Neural cell (in vitro differentiated cells): Measurements from ENCODE around the gene CERS3. TPM values are rescaled to one million over a fixed set of nuclear protein-coding genes. Genes with fewer than 3 reads are reported as not detected.

Experiments used
- H2AFZ ChIP-seq: fragments of 200-600, 300-800 bp; sonication (generic), shearing (Covaris generic); 2 replicates; pipeline ENCODE4 v1.6.0; 2014; ENCODE audit warnings: low read depth, mild to moderate bottlenecking, antibody characterized with exemption, low read length, moderate library complexity
- H3F3A ChIP-seq: fragments of 200-600 bp; shearing (Covaris generic); 2 replicates; pipeline ENCODE4 v1.6.1; 2016; ENCODE audit warnings: mild to moderate bottlenecking, moderate library complexity, mixed read lengths, antibody characterized with exemption, low read length; ENCODE audit not compliant: insufficient read depth, poor library complexity, severe bottlenecking
- H3K27ac ChIP-seq: fragments of 200-600, 300-800 bp; sonication (generic), shearing (Covaris generic); 2 replicates; pipeline ENCODE4 v1.5.1; 2014; ENCODE audit warnings: mild to moderate bottlenecking, low read length, moderate library complexity
- H3K27me3 ChIP-seq: fragments of 300-800, 200-600 bp; sonication (generic), shearing (Covaris generic); 2 replicates; pipeline ENCODE4 v1.6.0; 2014; ENCODE audit warnings: mild to moderate bottlenecking, low read depth, low read length, moderate library complexity; ENCODE audit not compliant: insufficient read depth
- H3K36me3 ChIP-seq: fragments of 300-800, 200-600 bp; sonication (generic), shearing (Covaris generic); 2 replicates; pipeline ENCODE4 v1.5.1; 2014; ENCODE audit warnings: mild to moderate bottlenecking, antibody characterized with exemption, low read length, moderate library complexity; ENCODE audit not compliant: insufficient read depth
- H3K4me2 ChIP-seq: fragments of 300-800, 200-600 bp; sonication (generic), shearing (Covaris generic); 2 replicates; pipeline ENCODE4 v1.6.0; 2014; ENCODE audit warnings: mild to moderate bottlenecking, low read length
- H3K4me3 ChIP-seq: fragments of 300-800, 200-600 bp; sonication (generic), shearing (Covaris generic); 2 replicates; pipeline ENCODE4 v1.5.1; 2014; ENCODE audit warnings: mild to moderate bottlenecking, low read length, moderate library complexity
- H3K79me2 ChIP-seq: fragments of 200-600 bp; shearing (Covaris generic); replicated peaks from 2 replicates; pipeline ENCODE4 v1.6.0; 2014; ENCODE audit warnings: mild to moderate bottlenecking, low read length, moderate library complexity; ENCODE audit not compliant: insufficient read depth
- H3K9ac ChIP-seq: fragments of 300-800, 200-600 bp; sonication (generic), shearing (Covaris generic); 2 replicates; pipeline ENCODE4 v1.6.1; 2016; ENCODE audit warnings: mild to moderate bottlenecking, low read length, mixed read lengths
- H3K9me2 ChIP-seq: fragments of 200-600 bp; shearing (Covaris generic); 2 replicates; pipeline ENCODE4 v1.6.1; 2016; ENCODE audit warnings: mild to moderate bottlenecking, low read length, mixed read lengths; ENCODE audit not compliant: insufficient read depth
- H3K9me3 ChIP-seq: fragments of 200-600, 300-800 bp; sonication (generic), shearing (Covaris generic); 2 replicates; pipeline ENCODE4 v1.6.1; 2016; ENCODE audit warnings: mild to moderate bottlenecking, mixed run types, low read length, moderate library complexity, mixed read lengths
- H4K20me1 ChIP-seq: fragments of 200-600 bp; shearing (Covaris generic); 2 replicates; pipeline ENCODE4 v1.6.1; 2016; ENCODE audit warnings: mild to moderate bottlenecking, mixed run types; ENCODE audit not compliant: insufficient read depth
- CTCF ChIP-seq: fragments of 450-650 bp; IDR thresholded peaks from 2 replicates; pipeline ENCODE4 v1.5.1; 2014; ENCODE audit warnings: antibody characterized with exemption, mild to moderate bottlenecking, moderate library complexity; ENCODE audit not compliant: poor library complexity, severe bottlenecking
- EP300 ChIP-seq: fragments of 450-650 bp; conservative IDR thresholded peaks from 2 replicates; pipeline ENCODE4 v1.6.1; 2014; ENCODE audit warnings: antibody characterized with exemption, mild to moderate bottlenecking, moderate library complexity; ENCODE audit not compliant: poor library complexity, severe bottlenecking
- EZH2 ChIP-seq: fragments of 200-600, 300-800 bp; shearing (Covaris generic), sonication (generic); IDR thresholded peaks from 2 replicates; pipeline ENCODE4 v1.6.1; 2014; ENCODE audit warnings: antibody characterized with exemption, low read length, borderline replicate concordance, mild to moderate bottlenecking; ENCODE audit not compliant: insufficient read depth, poor library complexity, severe bottlenecking
- MXI1 ChIP-seq: fragments of 450-650 bp; conservative IDR thresholded peaks from 2 replicates; pipeline ENCODE4 v1.6.1; 2014; ENCODE audit warnings: antibody characterized with exemption, mild to moderate bottlenecking; ENCODE audit not compliant: poor library complexity, severe bottlenecking
- POLR2AphosphoS5 ChIP-seq: IDR thresholded peaks from 2 replicates; pipeline ENCODE4 v1.6.1; 2012
- RAD21 ChIP-seq: fragments of 450-650 bp; conservative IDR thresholded peaks from 2 replicates; pipeline ENCODE4 v1.6.1; 2014; ENCODE audit warnings: antibody characterized with exemption, mild to moderate bottlenecking, moderate library complexity
- REST ChIP-seq: IDR thresholded peaks from 2 replicates; pipeline ENCODE4 v1.6.1; 2012; ENCODE audit warnings: borderline replicate concordance
- SMC3 ChIP-seq: fragments of 450-650 bp; conservative IDR thresholded peaks from 2 replicates; pipeline ENCODE4 v1.6.1; 2014; ENCODE audit warnings: antibody characterized with exemption, mild to moderate bottlenecking, moderate library complexity; ENCODE audit not compliant: poor library complexity
- TAF1 ChIP-seq: IDR thresholded peaks from 2 replicates; pipeline ENCODE4 v1.6.1; 2012; ENCODE audit warnings: low read depth
- polyA plus RNA-seq: library from polyadenylated mRNA; depleted of rRNA; stranded (reverse); fragments of >200 nt; gene quantifications from 2 replicates; pipeline ENCODE4 v1.2.3, GENCODE V29; 2014

Gene CERS3
- polyA plus RNA-seq, 1 donor from 2014 or later = 0.27 TPM

GRCh38 chr15:100495861-100496260 is 32.9 kb downstream of the CERS3 start:
- Histone ChIP-seq H2AFZ (no peak overlapping the region), H3K9me3 (no peaks in the 10 kb centered on the region), H3K36me3 (no peaks in the 10 kb centered on the region), H3K9ac (no peak overlapping the region), H3K79me2 (no peaks in the 10 kb centered on the region), H3K27ac (no peak overlapping the region), H3K4me2 (no peak overlapping the region), H3K9me2 (no peaks in the 10 kb centered on the region), H3K4me3 (no peak overlapping the region), H3F3A (no peaks in the 10 kb centered on the region), H3K27me3 (no peaks in the 10 kb centered on the region), H4K20me1 (no peaks in the 10 kb centered on the region)
- TF ChIP-seq SMC3 (no peak), POLR2AphosphoS5 (no peak), MXI1 (no peak), EP300 (no peak), EZH2 (no peak), TAF1 (no peak), REST (no peak), RAD21 (no peak), CTCF (no peak)

GRCh38 chr15:100493213-100493612 is 35.5 kb downstream of the CERS3 start:
- H3K36me3 ChIP-seq = no peaks in the 10 kb centered on the region
- no peaks in the 10 kb centered on the region for H4K20me1 ChIP-seq
- H3K4me2 ChIP-seq = no peak overlapping the region
- H3K9ac ChIP-seq = no peak overlapping the region
- H3K9me3 ChIP-seq = no peaks in the 10 kb centered on the region
- H2AFZ ChIP-seq = no peak overlapping the region
- no peaks in the 10 kb centered on the region for H3K79me2 ChIP-seq
- no peak overlapping the region for H3K4me3 ChIP-seq
- no peaks in the 10 kb centered on the region for H3K9me2 ChIP-seq
- no peaks in the 10 kb centered on the region for H3F3A ChIP-seq
- H3K27ac ChIP-seq = no peak overlapping the region
- H3K27me3 ChIP-seq = no peaks in the 10 kb centered on the region
- TF ChIP-seq EZH2 (no peak), EP300 (no peak), MXI1 (no peak), TAF1 (no peak), SMC3 (no peak), RAD21 (no peak), POLR2AphosphoS5 (no peak), CTCF (no peak), REST (no peak)
